Measurements from ENCODE around the gene NPPB.
"Not testable (repeated sequence)": the region's sequence is repeated elsewhere in the genome, so short reads cannot be mapped to it uniquely, and the experiment has no call there.

Gene NPPB

DNA sequence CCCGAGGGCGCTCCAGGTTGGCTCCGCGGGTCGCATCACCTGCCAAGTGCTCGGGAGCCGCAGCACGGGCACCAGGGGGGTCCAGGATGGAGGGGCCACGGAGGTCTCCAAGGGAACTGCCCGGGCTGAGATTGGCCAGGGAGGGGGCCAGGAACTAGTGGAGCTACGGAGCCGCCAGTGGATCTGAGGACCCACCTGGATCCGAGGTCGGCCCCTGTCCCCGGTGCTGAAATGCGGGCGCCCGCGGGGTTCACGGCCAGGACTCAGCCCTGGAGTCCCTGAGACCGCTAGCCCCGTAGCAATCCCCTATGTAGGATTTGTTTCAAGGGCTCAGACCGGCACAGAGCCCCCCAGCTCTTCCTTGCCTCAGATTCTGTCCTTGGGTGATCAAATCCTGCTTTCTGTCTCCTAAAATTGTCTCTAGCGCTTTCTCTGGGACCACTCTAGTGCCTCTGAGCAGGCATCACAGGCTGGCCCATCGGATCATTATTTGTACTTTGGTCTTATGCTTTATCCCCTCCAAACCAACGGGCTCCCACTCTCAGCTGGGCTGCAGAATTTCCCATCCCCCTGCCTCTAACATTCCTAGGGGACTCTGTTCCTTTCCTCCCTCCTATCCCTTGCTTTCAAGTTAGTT lies 40.2 kb upstream of the NPPB start:
- Histone ChIP-seq H3K4me1 (ENCODE audit: insufficient read depth, low read length, poor library complexity, severe bottlenecking) (no peaks in the 10 kb centered on the region), H3K9me2 (replicated peaks; ENCODE audit: low read depth, low read length) (no peaks in the 10 kb centered on the region), H3K27me3 (ENCODE audit: insufficient read depth, low read length, poor library complexity, severe bottlenecking) (no peaks in the 10 kb centered on the region), H2AFZ (ENCODE audit: low read length) (no peak overlapping the region), H3K79me2 (ENCODE audit: insufficient read depth, low read length) (no peaks in the 10 kb centered on the region), H3K4me2 (ENCODE audit: low read depth, low read length, poor library complexity, severe bottlenecking) (no peak overlapping the region), H3K9me3 (ENCODE audit: insufficient read depth, low read depth, low read length) (no peaks in the 10 kb centered on the region), H3K36me3 (ENCODE audit: insufficient read depth, low read length) (no peaks in the 10 kb centered on the region), H3F3A (ENCODE audit: low read depth) (no peaks in the 10 kb centered on the region), H4K20me1 (ENCODE audit: insufficient read depth, low read length, poor library complexity, severe bottlenecking) (no peaks in the 10 kb centered on the region), H3K4me3 (ENCODE audit: low read length, poor library complexity, severe bottlenecking) (no peak overlapping the region), H3K9ac (ENCODE audit: low read depth, low read length, poor library complexity, severe bottlenecking) (no peak overlapping the region)
- TF ChIP-seq, protein P1, sequence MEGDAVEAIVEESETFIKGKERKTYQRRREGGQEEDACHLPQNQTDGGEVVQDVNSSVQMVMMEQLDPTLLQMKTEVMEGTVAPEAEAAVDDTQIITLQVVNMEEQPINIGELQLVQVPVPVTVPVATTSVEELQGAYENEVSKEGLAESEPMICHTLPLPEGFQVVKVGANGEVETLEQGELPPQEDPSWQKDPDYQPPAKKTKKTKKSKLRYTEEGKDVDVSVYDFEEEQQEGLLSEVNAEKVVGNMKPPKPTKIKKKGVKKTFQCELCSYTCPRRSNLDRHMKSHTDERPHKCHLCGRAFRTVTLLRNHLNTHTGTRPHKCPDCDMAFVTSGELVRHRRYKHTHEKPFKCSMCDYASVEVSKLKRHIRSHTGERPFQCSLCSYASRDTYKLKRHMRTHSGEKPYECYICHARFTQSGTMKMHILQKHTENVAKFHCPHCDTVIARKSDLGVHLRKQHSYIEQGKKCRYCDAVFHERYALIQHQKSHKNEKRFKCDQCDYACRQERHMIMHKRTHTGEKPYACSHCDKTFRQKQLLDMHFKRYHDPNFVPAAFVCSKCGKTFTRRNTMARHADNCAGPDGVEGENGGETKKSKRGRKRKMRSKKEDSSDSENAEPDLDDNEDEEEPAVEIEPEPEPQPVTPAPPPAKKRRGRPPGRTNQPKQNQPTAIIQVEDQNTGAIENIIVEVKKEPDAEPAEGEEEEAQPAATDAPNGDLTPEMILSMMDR (conservative IDR thresholded peaks at IDR 0.05; ENCODE audit: low read length), result no peak
- TF ChIP-seq EZH2phosphoT487 (IDR thresholded peaks at IDR 0.05; ENCODE audit: borderline replicate concordance), result no peak

DNA sequence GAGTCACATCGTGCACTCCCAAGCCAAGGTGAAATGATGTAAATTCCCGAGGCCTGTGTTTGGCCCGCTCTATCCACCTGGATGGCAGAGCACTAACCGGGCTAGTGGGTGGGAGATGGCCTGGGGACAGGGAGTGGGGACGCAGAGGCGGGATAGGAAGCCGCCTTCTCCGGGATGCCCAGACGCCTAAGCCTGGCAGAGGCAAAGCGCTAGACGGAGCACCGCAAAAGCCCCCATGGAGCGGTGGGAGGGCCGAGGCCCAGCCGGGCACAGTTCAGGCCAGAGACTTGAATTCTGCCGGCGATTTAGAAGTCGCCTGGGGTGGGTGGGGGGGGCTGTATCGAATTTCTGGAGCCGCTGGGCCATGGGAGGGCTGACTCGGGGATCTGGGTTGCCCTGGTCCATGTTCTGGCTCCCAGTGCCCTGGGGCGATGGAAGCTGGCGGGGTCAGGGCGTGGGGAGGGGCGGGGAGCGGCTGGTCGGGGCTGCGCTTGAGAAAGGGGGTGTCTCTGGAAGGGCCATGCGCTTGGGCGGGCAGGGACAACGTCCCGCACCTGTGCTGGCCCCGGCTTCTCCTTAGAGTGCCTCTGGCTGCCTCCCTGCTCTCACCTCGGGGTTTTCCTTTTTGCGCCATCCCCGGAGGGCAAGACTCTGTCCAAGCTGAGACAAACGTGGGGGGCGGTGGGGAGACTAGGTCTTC lies 39.5 kb upstream of the NPPB start:
- H3K4me2 ChIP-seq (ENCODE audit: low read depth, low read length, poor library complexity, severe bottlenecking), result no peak overlapping the region
- no peaks in the 10 kb centered on the region for H3K9me2 ChIP-seq (replicated peaks; ENCODE audit: low read depth, low read length)
- TF ChIP-seq EZH2phosphoT487 (IDR thresholded peaks at IDR 0.05; ENCODE audit: borderline replicate concordance), result no peak
- TF ChIP-seq, protein P1 (conservative IDR thresholded peaks at IDR 0.05; ENCODE audit: low read length), result no peak
- H3K79me2 ChIP-seq (ENCODE audit: insufficient read depth, low read length), result no peaks in the 10 kb centered on the region
- no peaks in the 10 kb centered on the region for H4K20me1 ChIP-seq (ENCODE audit: insufficient read depth, low read length, poor library complexity, severe bottlenecking)
- H3K4me1 ChIP-seq (ENCODE audit: insufficient read depth, low read length, poor library complexity, severe bottlenecking), result no peaks in the 10 kb centered on the region
- no peak overlapping the region for H3K4me3 ChIP-seq (ENCODE audit: low read length, poor library complexity, severe bottlenecking)
- no peaks in the 10 kb centered on the region for H3K36me3 ChIP-seq (ENCODE audit: insufficient read depth, low read length)
- no peak overlapping the region for H3K9ac ChIP-seq (ENCODE audit: low read depth, low read length, poor library complexity, severe bottlenecking)
- H3F3A ChIP-seq (ENCODE audit: low read depth), result no peaks in the 10 kb centered on the region
- no peaks in the 10 kb centered on the region for H3K27me3 ChIP-seq (ENCODE audit: insufficient read depth, low read length, poor library complexity, severe bottlenecking)
- no peak overlapping the region for H2AFZ ChIP-seq (ENCODE audit: low read length)
- no peaks in the 10 kb centered on the region for H3K9me3 ChIP-seq (ENCODE audit: insufficient read depth, low read depth, low read length)

DNA sequence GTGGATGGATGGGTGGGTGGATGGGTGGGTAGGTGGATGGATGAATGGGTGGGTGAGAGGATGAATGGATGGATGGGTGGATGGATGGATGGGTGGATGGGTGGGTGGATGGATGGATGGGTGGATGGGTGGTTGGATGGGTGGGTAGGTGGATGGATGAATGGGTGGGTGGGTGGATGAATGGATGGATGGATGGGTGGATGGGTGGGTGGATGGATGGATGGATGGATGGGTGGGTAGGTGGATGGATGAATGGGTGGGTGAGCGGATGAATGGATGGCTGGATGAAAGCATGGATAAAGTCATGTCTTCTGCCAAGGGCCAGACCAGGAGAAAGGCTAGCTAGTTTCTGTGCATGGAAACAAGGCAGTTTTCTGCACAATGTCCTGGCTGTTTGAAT lies 35.8 kb upstream of the NPPB start:
- not testable (repeated sequence) for H3K27me3 ChIP-seq (ENCODE audit: insufficient read depth, low read length, poor library complexity, severe bottlenecking); H3K9me3 ChIP-seq (ENCODE audit: insufficient read depth, low read depth, low read length)

DNA sequence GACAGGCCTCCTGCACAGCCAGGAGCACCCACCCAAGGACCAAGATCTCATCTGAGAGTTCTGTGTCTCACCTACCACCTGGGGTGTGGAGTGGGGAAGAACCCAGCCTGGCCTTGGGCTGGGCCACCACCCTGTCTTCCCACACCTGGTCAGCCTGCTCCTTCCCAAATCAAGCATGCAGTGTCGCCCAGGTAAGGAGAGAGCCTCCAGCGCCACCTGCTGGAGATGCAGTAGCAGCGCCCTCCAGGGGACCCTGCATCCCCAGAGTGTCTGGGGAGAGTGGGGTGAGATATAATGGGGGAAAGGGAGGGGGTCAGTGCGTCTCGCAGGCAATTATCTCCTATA lies 35.1 kb upstream of the NPPB start:
- H3K9ac ChIP-seq (ENCODE audit: low read depth, low read length, poor library complexity, severe bottlenecking), result no peak overlapping the region

More for the DNA sequence above, 35.8 kb upstream of the NPPB start:
- H3K9me2 ChIP-seq (replicated peaks; ENCODE audit: low read depth, low read length); H3K4me1 ChIP-seq (ENCODE audit: insufficient read depth, low read length, poor library complexity, severe bottlenecking); H3K4me3 ChIP-seq (ENCODE audit: low read length, poor library complexity, severe bottlenecking); H4K20me1 ChIP-seq (ENCODE audit: insufficient read depth, low read length, poor library complexity, severe bottlenecking); H3K9ac ChIP-seq (ENCODE audit: low read depth, low read length, poor library complexity, severe bottlenecking); H3K4me2 ChIP-seq (ENCODE audit: low read depth, low read length, poor library complexity, severe bottlenecking); H2AFZ ChIP-seq (ENCODE audit: low read length); H3K79me2 ChIP-seq (ENCODE audit: insufficient read depth, low read length); H3K36me3 ChIP-seq (ENCODE audit: insufficient read depth, low read length); H3F3A ChIP-seq (ENCODE audit: low read depth): not testable (repeated sequence)

More for the DNA sequence above, 35.1 kb upstream of the NPPB start:
- H3K9me3 ChIP-seq (ENCODE audit: insufficient read depth, low read depth, low read length), result no peaks in the 10 kb centered on the region
- TF ChIP-seq, protein P1 (conservative IDR thresholded peaks at IDR 0.05; ENCODE audit: low read length), result peak; percentile 98
- TF ChIP-seq EZH2phosphoT487 (IDR thresholded peaks at IDR 0.05; ENCODE audit: borderline replicate concordance), result no peak
- H3K4me3 ChIP-seq (ENCODE audit: low read length, poor library complexity, severe bottlenecking), result no peak overlapping the region
- H3K4me1 ChIP-seq (ENCODE audit: insufficient read depth, low read length, poor library complexity, severe bottlenecking), result no peaks in the 10 kb centered on the region
- no peaks in the 10 kb centered on the region for H3F3A ChIP-seq (ENCODE audit: low read depth)
- no peaks in the 10 kb centered on the region for H3K27me3 ChIP-seq (ENCODE audit: insufficient read depth, low read length, poor library complexity, severe bottlenecking)
- no peaks in the 10 kb centered on the region for H3K9me2 ChIP-seq (replicated peaks; ENCODE audit: low read depth, low read length)
- no peaks in the 10 kb centered on the region for H4K20me1 ChIP-seq (ENCODE audit: insufficient read depth, low read length, poor library complexity, severe bottlenecking)
- H2AFZ ChIP-seq (ENCODE audit: low read length), result no peak overlapping the region
- H3K79me2 ChIP-seq (ENCODE audit: insufficient read depth, low read length), result no peaks in the 10 kb centered on the region
- no peak overlapping the region for H3K4me2 ChIP-seq (ENCODE audit: low read depth, low read length, poor library complexity, severe bottlenecking)
- no peaks in the 10 kb centered on the region for H3K36me3 ChIP-seq (ENCODE audit: insufficient read depth, low read length)
